Measurements from ENCODE around the gene CDR2. TPM values are rescaled to one million over a fixed set of nuclear protein-coding genes. Genes with fewer than 3 reads are reported as not detected.

The CDR2 gene
- total and polyA plus RNA-seq, 2 donors (not counting 1 experiment from before 2014, with no cell fraction given): 8.0 to 11.3 TPM

DNA sequence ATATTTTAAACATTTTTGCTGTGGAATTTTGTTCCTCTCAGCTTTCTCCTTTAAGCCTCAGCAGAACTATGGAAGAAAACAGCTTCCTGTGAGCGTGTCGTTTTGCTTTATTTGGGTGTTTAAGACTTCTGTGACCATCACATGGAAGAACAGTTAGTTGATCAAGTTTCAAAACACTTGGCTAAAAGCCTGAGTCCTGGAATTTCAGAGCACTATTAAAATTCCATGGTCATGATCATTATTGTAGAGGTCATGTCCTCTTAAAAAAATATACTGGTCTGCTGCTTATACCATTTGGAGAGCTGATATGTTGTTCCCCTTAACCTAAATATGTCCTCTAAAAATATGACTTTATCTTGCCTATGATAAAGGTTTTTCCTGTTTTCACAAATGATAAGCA lies 12.6 kb upstream of the CDR2 start:
- Histone ChIP-seq H3K4me3 (ENCODE audit: control extremely low read depth in 1 of 5, extremely low read depth in 1 of 5, insufficient read depth in 1 of 5, low read depth in 2 of 5, low read length in 4 of 5) (no peak overlapping the region), H2AFZ (ENCODE audit: insufficient read depth, low read depth, low read length, poor library complexity, severe bottlenecking) (no peak overlapping the region), H3K27me3 (replicated peaks in 1 of 4; ENCODE audit: control extremely low read depth in 1 of 4, control insufficient read depth in 3 of 4, insufficient read depth in 4 of 4, low read length in 3 of 4) (no peaks in the 10 kb centered on the region), H3K36me3 (replicated peaks in 1 of 2; ENCODE audit: control extremely low read depth in 1 of 2, control insufficient read depth in 1 of 2, extremely low read depth in 1 of 2, insufficient read depth in 2 of 2, low read length in 1 of 2) (no peaks in the 10 kb centered on the region), H3K79me2 (ENCODE audit: control insufficient read depth, insufficient read depth, low read length) (no peaks in the 10 kb centered on the region), H3K9me3 (ENCODE audit: control extremely low read depth in 1 of 3, control insufficient read depth in 2 of 3, insufficient read depth in 1 of 3, low read length in 2 of 3) (no peaks in the 10 kb centered on the region), H3K4me2 (replicated peaks; ENCODE audit: low read depth, low read length, poor library complexity, severe bottlenecking) (no peak overlapping the region), H3K9ac (ENCODE audit: low read length) (no peak overlapping the region), H4K20me1 (ENCODE audit: control insufficient read depth, insufficient read depth, low read length, poor library complexity, severe bottlenecking) (no peaks in the 10 kb centered on the region), H3K4me1 (ENCODE audit: control insufficient read depth in 2 of 2, insufficient read depth in 2 of 2, low read length in 2 of 2) (no peaks in the 10 kb centered on the region), H3K27ac (ENCODE audit: low read length in 2 of 2) (no peak overlapping the region)
- ATAC-seq (ENCODE audit: low read depth) (no peak), DNase-seq (no peak)
- Mint-ChIP-seq H3K27me3 (no peaks in the 10 kb centered on the region), H3K9me3 (ENCODE audit: insufficient read depth) (no peaks in the 10 kb centered on the region), H3K4me1 (no peaks in the 10 kb centered on the region), H3K4me3 (no peak overlapping the region), H3K27ac (no peak overlapping the region)
- ChIA-PET POLR2A (no interaction called here), CTCF (interaction anchor here (0.6 to 0.7 kb wide), 2 partner anchors 35 to 1655 kb away, joined by 3 read pairs; no protein-coding TSS in a partner anchor)
- intact Hi-C loops (cut with micrococcal nuclease): no loop called here
- WGBS (ENCODE audit: insufficient coverage): no CpG with 5 or more reads among the region's 2 CpGs
- TF ChIP-seq, protein P1, sequence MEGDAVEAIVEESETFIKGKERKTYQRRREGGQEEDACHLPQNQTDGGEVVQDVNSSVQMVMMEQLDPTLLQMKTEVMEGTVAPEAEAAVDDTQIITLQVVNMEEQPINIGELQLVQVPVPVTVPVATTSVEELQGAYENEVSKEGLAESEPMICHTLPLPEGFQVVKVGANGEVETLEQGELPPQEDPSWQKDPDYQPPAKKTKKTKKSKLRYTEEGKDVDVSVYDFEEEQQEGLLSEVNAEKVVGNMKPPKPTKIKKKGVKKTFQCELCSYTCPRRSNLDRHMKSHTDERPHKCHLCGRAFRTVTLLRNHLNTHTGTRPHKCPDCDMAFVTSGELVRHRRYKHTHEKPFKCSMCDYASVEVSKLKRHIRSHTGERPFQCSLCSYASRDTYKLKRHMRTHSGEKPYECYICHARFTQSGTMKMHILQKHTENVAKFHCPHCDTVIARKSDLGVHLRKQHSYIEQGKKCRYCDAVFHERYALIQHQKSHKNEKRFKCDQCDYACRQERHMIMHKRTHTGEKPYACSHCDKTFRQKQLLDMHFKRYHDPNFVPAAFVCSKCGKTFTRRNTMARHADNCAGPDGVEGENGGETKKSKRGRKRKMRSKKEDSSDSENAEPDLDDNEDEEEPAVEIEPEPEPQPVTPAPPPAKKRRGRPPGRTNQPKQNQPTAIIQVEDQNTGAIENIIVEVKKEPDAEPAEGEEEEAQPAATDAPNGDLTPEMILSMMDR (IDR thresholded peaks at IDR 0.05): no peak
- TF ChIP-seq EZH2 (IDR thresholded peaks at IDR 0.05; ENCODE audit: borderline replicate concordance, insufficient read depth, low read depth, low read length, poor library complexity, severe bottlenecking): no peak

DNA sequence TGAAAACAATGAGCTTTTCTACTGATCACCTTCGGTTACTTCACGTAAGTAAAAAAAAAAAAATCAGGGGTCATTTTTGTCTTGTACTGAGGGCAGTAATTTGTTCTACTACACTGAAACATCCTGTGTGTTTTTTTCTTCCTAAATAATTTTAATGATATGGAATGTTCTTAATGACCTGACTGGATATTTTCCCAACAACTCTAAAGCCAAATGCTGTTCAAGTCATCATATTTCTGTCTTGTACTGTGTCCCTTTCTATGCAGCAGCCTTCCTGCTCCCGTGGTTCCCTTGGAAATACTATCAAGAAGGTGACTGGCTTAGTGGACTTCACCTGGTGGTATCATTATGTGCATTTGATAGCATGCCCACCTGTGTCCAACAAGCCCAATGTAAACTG lies 10.8 kb upstream of the CDR2 start:
- WGBS (ENCODE audit: insufficient coverage): 100% methylated on average over 1 of the region's 3 CpGs
- no peaks in the 10 kb centered on the region for H3K27me3 ChIP-seq (replicated peaks in 1 of 4; ENCODE audit: control extremely low read depth in 1 of 4, control insufficient read depth in 3 of 4, insufficient read depth in 4 of 4, low read length in 3 of 4)
- ATAC-seq (ENCODE audit: low read depth) (no peak), DNase-seq (no peak)
- no peak overlapping the region for H3K27ac ChIP-seq (ENCODE audit: low read length in 2 of 2)
- no peak overlapping the region for H3K4me3 ChIP-seq (ENCODE audit: control extremely low read depth in 1 of 5, extremely low read depth in 1 of 5, insufficient read depth in 1 of 5, low read depth in 2 of 5, low read length in 4 of 5)
- no peak overlapping the region for H2AFZ ChIP-seq (ENCODE audit: insufficient read depth, low read depth, low read length, poor library complexity, severe bottlenecking)
- H3K4me3 Mint-ChIP-seq: no peak overlapping the region
- no peaks in the 10 kb centered on the region for H3K27me3 Mint-ChIP-seq
- H3K4me1 Mint-ChIP-seq: no peaks in the 10 kb centered on the region
- no peak overlapping the region for H3K27ac Mint-ChIP-seq
- no peaks in the 10 kb centered on the region for H3K79me2 ChIP-seq (ENCODE audit: control insufficient read depth, insufficient read depth, low read length)
- H3K4me2 ChIP-seq (replicated peaks; ENCODE audit: low read depth, low read length, poor library complexity, severe bottlenecking): no peak overlapping the region
- no peak overlapping the region for H3K9ac ChIP-seq (ENCODE audit: low read length)
- no peaks in the 10 kb centered on the region for H3K4me1 ChIP-seq (ENCODE audit: control insufficient read depth in 2 of 2, insufficient read depth in 2 of 2, low read length in 2 of 2)
- H4K20me1 ChIP-seq (ENCODE audit: control insufficient read depth, insufficient read depth, low read length, poor library complexity, severe bottlenecking): no peaks in the 10 kb centered on the region
- H3K9me3 ChIP-seq (ENCODE audit: control extremely low read depth in 1 of 3, control insufficient read depth in 2 of 3, insufficient read depth in 1 of 3, low read length in 2 of 3): no peaks in the 10 kb centered on the region
- H3K36me3 ChIP-seq (replicated peaks in 1 of 2; ENCODE audit: control extremely low read depth in 1 of 2, control insufficient read depth in 1 of 2, extremely low read depth in 1 of 2, insufficient read depth in 2 of 2, low read length in 1 of 2): no peaks in the 10 kb centered on the region
- intact Hi-C loops (cut with micrococcal nuclease): no loop called here
- H3K9me3 Mint-ChIP-seq (ENCODE audit: insufficient read depth): no peaks in the 10 kb centered on the region
- ChIA-PET CTCF (no interaction called here), POLR2A (no interaction called here)
- no peak for TF ChIP-seq EZH2 (IDR thresholded peaks at IDR 0.05; ENCODE audit: borderline replicate concordance, insufficient read depth, low read depth, low read length, poor library complexity, severe bottlenecking)
- TF ChIP-seq, protein P1 (IDR thresholded peaks at IDR 0.05): no peak
